ENCODE results near the gene HEXD.
"Not testable (repeated sequence)": the region's sequence is repeated elsewhere in the genome, so short reads cannot be mapped to it uniquely, and the experiment has no call there.

The HEXD gene

DNA sequence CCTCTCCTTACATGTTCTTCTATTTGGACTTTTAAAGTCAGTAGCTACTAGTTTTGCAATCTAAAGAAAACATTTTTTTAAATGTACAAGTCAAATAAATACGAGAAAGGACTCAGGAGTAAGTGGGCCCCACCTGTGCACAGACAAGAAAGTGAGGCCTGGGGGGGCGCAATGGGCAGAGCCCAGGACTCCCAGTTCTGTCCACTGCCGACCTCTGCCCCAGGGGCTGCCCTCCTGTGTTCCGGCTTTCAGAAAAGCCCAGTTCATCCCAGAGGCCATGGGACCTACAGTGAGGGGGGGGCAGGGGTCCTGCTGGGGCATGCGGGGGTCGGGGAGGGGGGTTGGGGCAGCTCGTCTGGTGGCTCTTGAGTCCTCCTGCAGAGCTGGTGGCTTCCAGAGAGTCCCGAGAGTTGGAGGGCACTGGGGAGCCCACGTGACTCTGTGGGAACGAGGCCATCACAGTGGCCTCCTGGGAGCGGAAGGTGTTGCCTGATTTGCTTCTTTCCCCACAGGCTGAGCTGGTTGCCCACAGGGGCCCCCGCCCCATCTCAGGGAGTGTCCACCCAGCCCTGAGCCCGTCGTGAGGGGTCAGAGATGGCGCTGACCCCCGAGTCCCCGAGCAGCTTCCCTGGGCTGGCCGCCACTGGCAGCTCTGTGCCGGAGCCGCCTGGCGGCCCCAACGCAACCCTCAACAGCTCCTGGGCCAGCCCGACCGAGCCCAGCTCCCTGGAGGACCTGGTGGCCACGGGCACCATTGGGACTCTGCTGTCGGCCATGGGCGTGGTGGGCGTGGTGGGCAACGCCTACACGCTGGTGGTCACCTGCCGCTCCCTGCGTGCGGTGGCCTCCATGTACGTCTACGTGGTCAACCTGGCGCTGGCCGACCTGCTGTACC, 44.2 kb upstream of the HEXD start:
- DNase-seq (ENCODE audit: low read depth, low spot score): no peak
- in situ Hi-C loops (cut with HindIII; ENCODE audit: low sequenced_read_pairs): no loop called here
- H3K4me3 ChIP-seq (ENCODE audit: low read depth, low read length): no peak overlapping the region
- TF ChIP-seq, protein P1, sequence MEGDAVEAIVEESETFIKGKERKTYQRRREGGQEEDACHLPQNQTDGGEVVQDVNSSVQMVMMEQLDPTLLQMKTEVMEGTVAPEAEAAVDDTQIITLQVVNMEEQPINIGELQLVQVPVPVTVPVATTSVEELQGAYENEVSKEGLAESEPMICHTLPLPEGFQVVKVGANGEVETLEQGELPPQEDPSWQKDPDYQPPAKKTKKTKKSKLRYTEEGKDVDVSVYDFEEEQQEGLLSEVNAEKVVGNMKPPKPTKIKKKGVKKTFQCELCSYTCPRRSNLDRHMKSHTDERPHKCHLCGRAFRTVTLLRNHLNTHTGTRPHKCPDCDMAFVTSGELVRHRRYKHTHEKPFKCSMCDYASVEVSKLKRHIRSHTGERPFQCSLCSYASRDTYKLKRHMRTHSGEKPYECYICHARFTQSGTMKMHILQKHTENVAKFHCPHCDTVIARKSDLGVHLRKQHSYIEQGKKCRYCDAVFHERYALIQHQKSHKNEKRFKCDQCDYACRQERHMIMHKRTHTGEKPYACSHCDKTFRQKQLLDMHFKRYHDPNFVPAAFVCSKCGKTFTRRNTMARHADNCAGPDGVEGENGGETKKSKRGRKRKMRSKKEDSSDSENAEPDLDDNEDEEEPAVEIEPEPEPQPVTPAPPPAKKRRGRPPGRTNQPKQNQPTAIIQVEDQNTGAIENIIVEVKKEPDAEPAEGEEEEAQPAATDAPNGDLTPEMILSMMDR (IDR thresholded peaks at IDR 0.05; ENCODE audit: low read depth, low read length): no peak

DNA sequence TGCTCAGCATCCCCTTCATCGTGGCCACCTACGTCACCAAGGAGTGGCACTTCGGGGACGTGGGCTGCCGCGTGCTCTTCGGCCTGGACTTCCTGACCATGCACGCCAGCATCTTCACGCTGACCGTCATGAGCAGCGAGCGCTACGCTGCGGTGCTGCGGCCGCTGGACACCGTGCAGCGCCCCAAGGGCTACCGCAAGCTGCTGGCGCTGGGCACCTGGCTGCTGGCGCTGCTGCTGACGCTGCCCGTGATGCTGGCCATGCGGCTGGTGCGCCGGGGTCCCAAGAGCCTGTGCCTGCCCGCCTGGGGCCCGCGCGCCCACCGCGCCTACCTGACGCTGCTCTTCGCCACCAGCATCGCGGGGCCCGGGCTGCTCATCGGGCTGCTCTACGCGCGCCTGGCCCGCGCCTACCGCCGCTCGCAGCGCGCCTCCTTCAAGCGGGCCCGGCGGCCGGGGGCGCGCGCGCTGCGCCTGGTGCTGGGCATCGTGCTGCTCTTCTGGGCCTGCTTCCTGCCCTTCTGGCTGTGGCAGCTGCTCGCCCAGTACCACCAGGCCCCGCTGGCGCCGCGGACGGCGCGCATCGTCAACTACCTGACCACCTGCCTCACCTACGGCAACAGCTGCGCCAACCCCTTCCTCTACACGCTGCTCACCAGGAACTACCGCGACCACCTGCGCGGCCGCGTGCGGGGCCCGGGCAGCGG, 43.4 kb upstream of the HEXD start:
- no peak overlapping the region for H3K4me3 ChIP-seq (ENCODE audit: low read depth, low read length)
- TF ChIP-seq, protein P1 (IDR thresholded peaks at IDR 0.05; ENCODE audit: low read depth, low read length): no peak
- no peak for DNase-seq (ENCODE audit: low read depth, low spot score)
- in situ Hi-C loops (cut with HindIII; ENCODE audit: low sequenced_read_pairs): no loop called here

DNA sequence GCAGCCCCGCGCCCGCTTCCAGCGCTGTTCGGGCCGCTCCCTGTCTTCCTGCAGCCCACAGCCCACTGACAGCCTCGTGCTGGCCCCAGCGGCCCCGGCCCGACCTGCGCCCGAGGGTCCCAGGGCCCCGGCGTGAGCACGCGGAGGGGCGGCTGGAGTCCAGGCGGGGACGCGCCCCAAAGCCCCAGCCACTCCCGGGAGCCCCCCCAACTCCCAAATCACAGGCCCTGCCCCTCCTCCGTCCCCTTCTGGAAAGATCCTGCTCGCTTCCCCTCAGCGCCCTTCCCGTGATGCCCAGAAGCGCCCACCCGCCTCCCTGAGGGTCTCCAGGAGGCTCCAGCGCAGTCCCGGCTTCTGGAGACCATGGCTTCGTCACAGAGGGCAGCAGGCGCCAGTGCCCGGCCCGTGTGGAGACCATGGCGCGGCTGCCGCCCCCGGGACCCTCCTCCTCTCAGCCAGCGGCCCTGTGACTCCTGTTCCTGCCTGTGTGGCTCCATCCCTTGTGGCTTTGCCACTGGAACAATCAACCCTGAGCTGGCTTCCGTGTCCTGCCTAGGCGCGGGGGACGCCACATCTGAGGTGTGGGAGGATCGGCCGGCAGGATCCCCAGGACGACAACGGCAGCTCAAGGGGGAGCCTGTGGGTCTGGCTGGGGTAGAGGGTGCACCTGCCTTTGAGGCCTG, 42.6 kb upstream of the HEXD start:
- in situ Hi-C loops (cut with HindIII; ENCODE audit: low sequenced_read_pairs): no loop called here
- H3K4me3 ChIP-seq (ENCODE audit: low read depth, low read length): no peak overlapping the region
- DNase-seq (ENCODE audit: low read depth, low spot score): no peak
- TF ChIP-seq, protein P1 (IDR thresholded peaks at IDR 0.05; ENCODE audit: low read depth, low read length): no peak

DNA sequence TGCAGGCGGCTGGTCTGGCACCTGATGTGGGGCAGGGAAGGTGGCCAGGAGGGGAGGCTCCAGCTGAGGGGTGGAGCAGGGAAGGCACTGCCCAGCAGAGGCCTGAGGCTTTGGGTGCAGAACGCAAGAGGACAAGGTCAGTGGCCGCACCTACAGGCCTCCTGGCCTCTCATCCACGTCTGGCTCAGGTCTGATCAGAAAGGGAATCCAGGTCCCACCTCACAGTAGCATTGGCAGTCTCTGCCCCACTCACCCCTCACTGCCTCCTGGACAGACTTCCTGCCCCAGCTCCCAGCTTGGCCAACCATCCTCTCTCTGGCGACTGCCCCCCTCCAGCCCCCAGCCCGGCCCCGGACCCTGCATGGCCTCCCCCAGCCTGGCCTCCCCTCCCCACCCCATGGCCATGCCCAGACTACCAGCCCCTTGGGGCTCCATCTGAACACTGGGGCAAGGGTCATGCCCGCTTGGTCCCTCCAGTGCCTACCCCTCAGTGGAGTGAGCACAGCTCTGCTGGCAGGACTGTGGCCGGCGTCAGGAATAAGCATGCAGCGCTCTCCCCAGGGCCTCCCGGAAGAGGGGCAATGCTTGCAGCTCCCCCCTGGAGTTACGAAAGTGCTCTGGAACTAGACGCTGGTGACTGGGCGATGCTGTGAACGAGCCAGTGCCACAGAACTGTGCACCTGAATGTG, 42.0 kb upstream of the HEXD start:
- no peak for DNase-seq (ENCODE audit: low read depth, low spot score)
- TF ChIP-seq, protein P1 (IDR thresholded peaks at IDR 0.05; ENCODE audit: low read depth, low read length): no peak
- in situ Hi-C loops (cut with HindIII; ENCODE audit: low sequenced_read_pairs): no loop called here
- no peak overlapping the region for H3K4me3 ChIP-seq (ENCODE audit: low read depth, low read length)

DNA sequence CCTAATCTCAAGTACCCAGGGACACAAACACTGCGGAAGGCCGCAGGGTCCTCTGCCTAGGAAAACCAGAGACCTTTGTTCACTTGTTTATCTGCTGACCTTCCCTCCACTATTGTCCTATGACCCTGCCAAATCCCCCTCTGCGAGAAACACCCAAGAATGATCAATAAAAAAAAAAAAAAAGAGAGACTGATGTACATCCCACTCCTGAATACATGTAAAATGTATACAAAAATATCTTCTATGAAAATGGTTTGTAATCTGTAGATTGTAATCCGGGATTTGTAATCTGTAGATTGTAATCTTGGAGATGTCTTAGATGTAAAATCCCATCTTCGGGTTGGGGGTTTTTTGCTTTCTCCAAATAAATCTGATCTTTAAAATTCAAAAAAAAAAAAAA, 40.9 kb upstream of the HEXD start:
- in situ Hi-C loops (cut with HindIII; ENCODE audit: low sequenced_read_pairs); DNase-seq (ENCODE audit: low read depth, low spot score); H3K4me3 ChIP-seq (ENCODE audit: low read depth, low read length): not testable (repeated sequence)

DNA sequence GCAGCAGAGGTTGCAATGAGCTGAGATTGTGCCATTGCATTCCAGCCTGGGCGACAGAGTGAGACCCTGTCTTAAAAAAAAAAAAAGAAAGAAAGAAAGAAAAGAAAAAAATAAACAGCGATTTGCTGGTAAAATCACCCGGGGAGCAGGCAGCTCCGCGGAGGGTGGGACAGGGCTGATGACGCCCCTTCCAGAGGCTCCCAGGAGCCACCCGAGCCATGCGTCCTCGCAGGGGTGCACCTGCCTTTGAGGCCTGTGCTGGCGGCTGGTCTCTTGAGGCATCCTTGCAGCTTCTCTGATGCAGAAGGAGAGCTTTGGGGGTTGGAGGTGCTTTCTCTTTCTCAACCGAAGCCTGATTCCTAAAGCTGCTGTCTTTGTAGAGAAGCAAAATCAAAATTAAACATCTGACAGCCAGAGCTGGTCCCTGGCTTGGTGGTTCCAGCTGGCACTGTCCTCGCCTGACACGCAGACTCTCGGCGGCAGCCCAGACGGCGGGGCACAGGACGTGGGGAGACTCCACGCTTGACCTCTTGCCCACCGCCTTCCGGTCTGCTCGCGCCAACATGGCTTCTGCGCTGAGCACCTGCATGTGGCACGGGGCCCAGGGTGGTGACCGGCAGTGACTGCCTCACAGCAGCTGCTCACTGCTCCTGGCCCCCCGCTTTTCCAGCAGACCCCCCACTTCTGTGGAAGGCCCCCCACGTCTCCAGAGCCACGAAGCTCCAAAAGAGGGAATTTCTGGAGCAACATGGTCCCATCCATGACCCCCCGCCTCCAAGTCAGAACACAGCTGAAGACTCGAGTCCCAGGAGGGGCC, 40.0 kb upstream of the HEXD start:
- DNase-seq (ENCODE audit: low read depth, low spot score): no peak
- no peak overlapping the region for H3K4me3 ChIP-seq (ENCODE audit: low read depth, low read length)
- in situ Hi-C loops (cut with HindIII; ENCODE audit: low sequenced_read_pairs): no loop called here
- TF ChIP-seq, protein P1 (IDR thresholded peaks at IDR 0.05; ENCODE audit: low read depth, low read length): no peak
